GM21515 (cell line): ENCODE data around the gene CDCA3.
A peak's percentile ranks its signal among the peaks of the same experiment; 100 is the strongest.

ENCODE experiments used
- ATAC-seq: cut with Tn5 transposase; IDR thresholded peaks from one replicate; pipeline ENCODE4 v1.9.1; 2021; ENCODE audit not compliant: unreplicated experiment

Gene CDCA3

GRCh38 chr12:6853626-6854025 lies 2.5 kb upstream of the CDCA3 start:
- no peak for ATAC-seq

DNA sequence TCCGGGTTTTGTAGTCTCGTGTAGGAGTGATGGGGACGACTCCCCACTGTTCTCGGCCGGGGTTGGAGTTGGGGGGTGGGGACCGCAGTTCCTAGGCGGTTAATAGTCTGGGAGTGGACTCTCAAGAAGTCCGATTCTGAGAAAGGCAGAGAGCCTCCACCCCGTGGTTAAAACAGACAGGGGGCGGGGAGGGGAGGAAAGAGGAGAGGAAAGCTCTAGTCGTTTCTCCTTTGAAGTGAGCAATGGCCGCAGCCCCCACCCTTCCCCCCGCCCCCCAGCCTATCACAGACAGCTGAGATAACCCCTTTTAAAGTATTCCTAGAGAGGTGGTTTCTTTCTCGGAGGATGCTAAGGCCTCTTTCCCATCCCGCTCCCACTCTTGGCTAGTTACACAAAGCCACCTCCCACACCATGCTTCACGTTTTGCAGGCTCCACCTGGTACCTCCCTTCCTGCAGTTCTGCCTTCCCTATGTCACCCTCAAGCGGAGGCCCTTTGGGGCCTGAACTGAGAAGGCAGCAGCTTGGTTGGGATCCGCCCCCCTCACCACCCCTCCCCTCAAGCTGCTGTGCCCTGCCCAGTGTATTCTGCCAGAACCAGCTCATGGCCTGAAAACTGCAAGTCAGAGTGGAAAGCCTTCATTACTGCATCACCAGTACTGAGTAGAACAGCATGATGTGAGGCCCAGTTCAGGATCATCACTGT lies 1.7 kb upstream of the CDCA3 start:
- ATAC-seq, result no peak

- peak; percentile 71 for ATAC-seq
These were observed 1.0 kb upstream of the CDCA3 start, which contains the start of gene USP5 for GRCh38 chr12:6851921-6852650. TSS of gene USP5 (plus strand) at chr12:6852150. CDS start at chr12:6852180, 30 bp downstream.

DNA sequence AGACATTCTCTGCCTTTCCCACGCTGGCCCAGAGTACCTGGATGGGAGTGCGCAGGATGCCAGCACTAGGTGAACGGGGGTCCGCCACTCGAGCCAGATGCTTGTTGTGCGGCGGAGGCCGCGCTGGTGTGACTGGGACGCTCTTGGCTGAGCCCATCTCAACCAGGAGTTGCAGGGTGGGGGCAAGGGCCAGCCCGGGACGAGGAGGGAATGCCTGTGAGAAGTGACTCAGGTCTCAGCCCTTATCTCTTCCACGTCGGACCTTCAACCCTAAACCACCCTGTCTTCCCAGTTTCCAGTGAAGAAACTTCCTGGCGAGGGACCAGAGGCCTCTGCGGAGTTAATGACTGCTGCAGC lies 312 bp downstream of the CDCA3 start:
- no peak for ATAC-seq

DNA sequence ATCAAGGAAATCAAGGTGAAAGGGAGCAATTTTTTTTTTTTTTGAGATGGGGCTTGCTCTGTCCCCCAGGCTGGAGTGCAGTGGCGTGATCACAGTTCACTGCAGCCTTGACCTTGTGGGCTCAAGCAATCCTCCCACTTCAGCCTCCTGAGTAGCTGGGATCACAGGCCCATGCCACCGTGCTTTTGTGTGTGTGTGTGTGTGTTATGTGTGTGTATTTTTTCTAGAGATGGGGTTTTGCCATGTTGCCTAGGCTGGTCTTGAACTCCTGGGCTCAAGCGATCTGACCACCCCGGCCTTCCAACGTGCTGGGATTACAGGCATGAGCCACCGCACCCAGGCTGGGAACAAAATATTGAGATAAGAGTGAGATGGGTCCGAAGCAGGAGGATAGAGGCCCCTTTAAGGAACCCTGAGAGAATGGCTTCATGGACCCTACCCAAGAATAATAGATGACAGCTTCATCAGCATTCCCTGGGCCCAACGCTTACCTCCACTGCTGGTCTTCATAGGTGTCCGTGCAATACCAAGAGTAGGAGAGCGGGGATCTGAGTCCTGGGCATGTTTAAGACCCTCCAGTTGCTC lies 1.0 kb downstream of the CDCA3 start:
- no peak for ATAC-seq

DNA sequence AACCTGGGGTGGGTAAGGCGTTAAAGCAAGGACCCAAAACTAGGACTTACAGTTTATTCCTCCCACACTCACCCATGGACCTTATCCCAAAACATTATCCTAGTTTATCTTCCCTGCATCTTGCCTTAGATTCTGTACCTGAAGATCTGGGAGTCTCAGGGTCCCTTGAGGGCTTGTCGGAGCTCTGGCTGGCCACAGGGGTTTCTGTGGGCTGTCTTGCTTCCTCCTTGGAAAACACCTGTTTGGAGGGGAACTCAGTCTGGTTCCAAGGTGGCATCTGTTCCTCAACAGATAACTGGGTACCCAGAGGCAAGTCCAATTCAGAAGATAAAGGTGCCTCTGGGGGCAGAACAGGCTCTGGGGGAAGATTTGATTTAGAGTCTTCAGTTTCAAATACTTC lies 1.7 kb downstream of the CDCA3 start:
- ATAC-seq, result no peak

DNA sequence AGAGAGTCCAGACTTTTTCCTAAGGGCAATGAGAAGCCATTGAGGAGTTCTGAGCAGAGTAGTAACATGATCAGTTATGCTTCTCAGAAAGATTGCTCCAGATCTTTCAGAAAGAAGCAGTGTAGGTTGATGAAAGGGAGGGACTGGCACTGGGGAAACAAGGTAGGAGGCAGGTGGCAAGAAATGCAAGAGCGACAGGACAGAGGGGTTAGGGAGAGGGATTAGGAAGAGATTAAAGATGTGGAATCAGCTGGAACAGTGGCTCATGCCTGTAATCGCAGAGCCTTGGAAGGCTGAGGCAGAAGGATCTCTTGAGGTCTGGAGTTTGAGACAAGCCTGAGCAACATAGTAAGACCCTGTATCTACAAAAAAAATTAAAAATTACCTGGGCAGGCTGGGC lies 3.4 kb downstream of the CDCA3 start:
- ATAC-seq, result no peak

- ATAC-seq, result no peak
These were observed 4.7 kb downstream of the CDCA3 start for GRCh38 chr12:6846316-6846869.

DNA sequence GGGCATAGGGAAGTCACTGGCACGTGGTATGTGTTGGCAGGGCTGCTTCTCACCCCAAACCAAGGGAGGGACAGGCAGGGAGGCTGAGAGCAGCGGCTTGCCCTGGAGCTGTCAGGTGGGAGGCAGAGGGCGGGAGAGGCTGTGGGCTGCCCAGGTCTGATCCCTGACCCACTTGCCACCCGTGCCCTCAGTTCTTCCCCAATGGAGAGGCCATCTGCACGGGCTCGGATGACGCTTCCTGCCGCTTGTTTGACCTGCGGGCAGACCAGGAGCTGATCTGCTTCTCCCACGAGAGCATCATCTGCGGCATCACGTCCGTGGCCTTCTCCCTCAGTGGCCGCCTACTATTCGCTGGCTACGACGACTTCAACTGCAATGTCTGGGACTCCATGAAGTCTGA lies 5.7 kb downstream of the CDCA3 start:
- ATAC-seq, result no peak

DNA sequence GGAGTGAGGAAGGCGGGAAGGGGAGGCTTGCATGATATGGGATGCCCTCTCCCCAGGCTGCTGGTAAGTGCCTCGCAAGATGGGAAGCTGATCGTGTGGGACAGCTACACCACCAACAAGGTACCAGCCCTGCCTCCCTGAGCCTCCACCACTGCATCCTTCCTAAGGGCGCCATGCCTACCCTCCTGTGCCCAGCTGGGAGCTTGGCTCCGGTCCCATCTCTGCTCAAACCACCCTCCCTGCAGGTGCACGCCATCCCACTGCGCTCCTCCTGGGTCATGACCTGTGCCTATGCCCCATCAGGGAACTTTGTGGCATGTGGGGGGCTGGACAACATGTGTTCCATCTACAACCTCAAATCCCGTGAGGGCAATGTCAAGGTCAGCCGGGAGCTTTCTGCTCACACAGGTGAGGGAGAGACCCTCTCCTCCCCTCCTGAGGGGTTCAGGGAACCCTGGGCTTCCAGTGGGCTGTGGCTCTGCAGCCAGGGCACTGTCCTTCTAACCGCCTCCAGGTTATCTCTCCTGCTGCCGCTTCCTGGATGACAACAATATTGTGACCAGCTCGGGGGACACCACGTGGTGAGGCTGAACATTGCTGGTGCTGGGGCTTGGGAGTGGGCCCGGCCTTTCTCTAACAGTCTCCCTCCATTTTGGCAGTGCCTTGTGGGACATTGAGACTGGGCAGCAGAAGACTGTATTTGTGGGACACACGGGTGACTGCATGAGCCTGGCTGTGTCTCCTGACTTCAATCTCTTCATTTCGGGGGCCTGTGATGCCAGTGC lies 7.8 kb downstream of the CDCA3 start:
- no peak for ATAC-seq

DNA sequence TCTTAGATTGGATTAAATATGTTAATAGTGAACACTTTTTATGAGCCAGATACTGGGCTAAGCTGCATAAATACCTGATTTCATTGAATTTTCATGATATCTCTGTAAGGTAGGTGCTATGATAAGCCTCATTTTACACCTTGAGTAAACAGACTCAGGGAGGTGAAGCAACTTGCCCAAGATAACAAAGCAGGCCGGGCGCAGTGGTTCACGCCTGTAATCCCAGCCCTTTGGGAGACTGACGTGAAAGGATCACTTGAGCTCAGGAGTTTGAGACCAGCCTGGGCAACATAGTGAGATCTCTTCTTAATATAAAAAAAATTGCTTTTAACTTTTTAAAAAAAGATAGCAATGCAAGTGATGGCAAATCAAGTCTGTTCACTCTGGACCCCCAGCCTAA lies 9.0 kb downstream of the CDCA3 start:
- ATAC-seq, result no peak

DNA sequence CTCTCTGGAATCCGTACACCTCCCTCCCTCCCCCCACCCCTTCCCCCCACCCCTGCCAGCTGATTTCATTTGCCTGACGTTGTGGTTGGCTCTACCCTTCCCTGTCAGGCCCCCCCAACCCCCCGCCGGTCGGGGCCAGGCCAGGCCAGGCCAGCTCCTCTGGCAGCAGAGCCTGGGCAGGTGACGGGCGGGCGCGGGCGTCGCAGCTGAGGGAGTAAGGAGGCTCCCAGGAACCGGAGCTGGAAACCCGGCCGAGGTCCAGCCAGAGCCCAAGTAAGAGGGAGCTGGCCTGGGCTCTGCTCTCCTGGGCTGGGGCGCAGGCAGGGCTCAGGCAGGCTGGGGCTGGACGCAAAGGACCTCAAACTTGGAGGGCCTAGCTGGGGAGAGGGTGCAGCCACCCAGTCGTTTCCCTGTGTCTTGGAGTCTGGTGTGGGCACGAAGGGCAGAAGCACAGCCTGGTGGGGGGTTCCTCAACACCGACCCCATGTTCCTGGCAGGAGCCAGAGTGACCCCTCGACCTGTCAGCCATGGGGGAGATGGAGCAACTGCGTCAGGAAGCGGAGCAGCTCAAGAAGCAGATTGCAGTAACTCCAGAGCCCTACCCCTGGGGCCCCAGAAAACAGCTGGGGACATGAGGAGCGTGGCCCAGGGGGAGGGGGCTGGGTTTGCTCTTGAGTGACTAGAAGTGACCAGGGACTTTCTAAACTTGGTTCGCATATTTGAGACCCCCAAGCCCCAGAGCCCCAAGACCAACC lies 10.1 kb downstream of the CDCA3 start, which contains the start of gene GNB3:
Gene GNB3, plus strand, starts transcription at position 165 of the 755 bp plus-strand sequence. Its CDS starts 363 bp downstream, at position 528.
- no peak for ATAC-seq

DNA sequence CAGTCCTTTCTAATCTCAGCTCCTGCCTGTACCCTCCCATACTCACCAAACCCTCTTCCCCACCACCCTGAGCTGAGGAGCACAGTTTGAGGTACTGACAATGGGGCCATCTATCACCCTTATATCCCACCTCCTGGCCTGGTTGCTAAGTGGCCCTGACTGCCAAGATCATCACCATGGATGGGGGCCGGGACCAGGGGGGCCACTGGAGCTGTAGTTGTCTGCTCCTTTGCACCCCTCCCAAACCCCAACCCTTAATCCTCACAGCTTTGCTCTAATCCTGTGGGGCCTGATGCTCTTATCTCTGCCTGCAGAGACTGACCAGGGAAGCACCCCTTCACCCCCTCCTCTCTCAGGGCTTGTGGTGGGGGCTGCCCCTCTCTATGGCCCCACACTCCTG lies 10.8 kb downstream of the CDCA3 start:
- no peak for ATAC-seq

- ATAC-seq, result peak; percentile 82
These were observed 11.4 kb downstream of the CDCA3 start for GRCh38 chr12:6839482-6840201.

- ATAC-seq, result no peak
These were observed 12.2 kb downstream of the CDCA3 start for GRCh38 chr12:6838854-6839253.

DNA sequence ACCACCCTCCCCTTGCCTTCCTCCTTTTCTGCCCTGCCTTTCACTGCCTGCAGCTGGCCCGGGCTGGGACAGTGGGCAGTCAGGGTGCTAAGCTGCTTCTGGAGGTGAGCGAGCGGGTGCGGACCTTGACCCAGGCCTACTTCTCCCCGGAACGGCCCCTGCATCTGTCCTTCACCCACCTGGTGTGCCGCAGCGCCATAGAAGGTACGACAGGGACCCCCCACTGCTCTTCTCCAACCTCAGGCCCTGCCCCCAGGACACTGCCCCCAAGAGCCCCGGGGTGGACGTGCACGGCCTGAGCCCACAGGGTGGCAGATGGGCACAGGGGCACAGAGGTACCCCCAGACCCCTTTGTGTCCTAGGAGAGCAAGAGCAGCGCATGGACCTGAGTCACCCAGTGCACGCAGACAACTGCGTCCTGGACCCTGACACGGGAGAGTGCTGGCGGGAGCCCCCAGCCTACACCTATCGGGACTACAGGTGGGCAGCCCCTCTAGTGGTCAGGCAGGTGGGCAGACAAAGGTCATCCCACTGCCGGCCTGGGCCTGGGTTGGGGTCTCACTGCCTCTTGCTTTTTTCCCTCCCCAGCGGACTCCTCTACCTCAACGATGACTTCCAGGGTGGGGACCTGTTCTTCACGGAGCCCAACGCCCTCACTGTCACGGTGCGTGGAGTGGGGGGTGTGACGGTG lies 13.6 kb downstream of the CDCA3 start:
- no peak for ATAC-seq

DNA sequence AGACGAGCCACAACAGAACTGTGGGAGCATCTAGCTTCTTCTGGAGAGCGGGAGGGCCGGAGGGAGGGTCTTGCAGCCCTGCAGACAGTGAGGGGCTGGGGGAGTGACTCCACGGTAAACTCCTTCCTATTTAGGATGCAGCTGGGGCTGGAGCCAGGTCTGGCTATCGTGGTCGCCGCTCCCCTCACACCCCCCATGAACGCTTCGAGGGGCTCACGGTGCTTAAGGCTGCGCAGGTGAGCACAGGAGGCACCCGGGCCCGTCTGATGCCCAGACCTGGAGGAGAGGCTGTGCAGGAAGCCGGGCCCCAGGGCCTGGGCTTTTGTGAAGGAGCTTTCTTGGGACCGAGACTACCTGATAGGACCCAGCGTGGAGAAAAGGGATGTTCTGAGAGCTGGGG lies 14.2 kb downstream of the CDCA3 start:
- no peak for ATAC-seq

DNA sequence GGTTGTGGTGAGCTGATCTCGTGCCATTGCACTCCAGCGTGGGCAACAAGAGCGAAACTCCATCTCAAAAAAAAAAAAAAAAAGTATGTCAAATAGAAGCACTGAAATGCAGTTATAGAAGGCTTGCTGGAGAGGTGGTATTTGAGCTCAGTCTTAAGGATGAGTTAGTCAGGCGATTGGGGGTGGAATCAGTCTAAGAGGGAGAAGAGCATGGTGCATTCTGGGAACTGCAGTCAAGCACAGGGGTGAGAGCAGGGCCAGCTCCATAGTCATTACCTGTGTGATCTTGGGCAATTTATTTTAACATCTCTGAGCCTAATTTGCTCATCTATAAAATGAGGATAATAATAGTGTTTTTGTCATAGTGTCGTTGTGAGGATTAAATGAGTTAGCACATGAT lies 16.2 kb downstream of the CDCA3 start:
- ATAC-seq, result no peak

- no peak for ATAC-seq
These were observed 16.8 kb downstream of the CDCA3 start for GRCh38 chr12:6834254-6834653.
